Amygdala (tissue), 56 donors: ENCODE data around the gene TMEM208.
A peak's percentile ranks its signal among the peaks of the same experiment; 100 is the strongest.

Experiments used
- DNase-seq, 56 donors: peaks; one replicate each; lab custom pipeline; 2025; lab: John Stamatoyannopoulos, UW

TMEM208 gene

DNA sequence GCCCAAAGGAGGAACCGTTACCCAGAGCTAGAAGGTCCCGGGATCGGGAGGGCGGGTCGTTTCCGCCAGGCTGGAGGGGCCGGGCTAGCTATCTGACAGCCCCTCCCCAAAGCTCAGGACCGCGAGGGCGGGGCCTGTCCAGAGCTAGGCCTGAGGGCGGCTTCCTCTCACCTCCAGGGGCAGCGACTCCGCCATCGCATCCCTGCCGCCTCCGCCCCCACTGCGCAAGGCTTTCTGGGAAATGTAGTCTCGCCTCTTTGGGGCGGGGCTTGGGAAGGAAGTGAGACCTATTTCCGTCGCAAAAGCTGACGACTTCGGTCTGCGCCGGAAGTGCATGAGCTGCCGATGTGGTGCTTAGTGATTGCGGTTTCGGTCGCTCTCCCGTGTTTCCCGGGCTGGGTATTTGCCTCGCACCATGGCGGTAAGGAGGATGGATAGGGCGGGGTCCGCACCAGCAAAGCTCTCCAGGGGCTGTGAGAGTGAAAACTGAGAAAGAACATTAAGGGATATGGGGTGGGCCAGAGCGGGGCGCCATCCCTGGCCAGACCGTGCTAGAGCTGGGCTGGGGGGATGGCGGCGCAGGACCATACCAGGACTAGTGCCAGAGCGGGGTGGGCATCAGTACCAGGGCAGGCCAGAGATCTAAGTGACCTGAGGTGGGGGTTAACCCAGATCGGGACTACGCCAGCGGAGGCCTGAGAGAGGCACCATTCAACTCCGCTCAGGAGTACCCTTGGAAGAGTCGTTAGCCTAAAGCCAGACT, at the start of gene TMEM208:
TMEM208 (plus strand) TSS at position 327 of the 763 bp plus-strand sequence; CDS start at position 416, 89 bp downstream.
- DNase-seq = peak; percentile 76 to 98 (median 92)

DNA sequence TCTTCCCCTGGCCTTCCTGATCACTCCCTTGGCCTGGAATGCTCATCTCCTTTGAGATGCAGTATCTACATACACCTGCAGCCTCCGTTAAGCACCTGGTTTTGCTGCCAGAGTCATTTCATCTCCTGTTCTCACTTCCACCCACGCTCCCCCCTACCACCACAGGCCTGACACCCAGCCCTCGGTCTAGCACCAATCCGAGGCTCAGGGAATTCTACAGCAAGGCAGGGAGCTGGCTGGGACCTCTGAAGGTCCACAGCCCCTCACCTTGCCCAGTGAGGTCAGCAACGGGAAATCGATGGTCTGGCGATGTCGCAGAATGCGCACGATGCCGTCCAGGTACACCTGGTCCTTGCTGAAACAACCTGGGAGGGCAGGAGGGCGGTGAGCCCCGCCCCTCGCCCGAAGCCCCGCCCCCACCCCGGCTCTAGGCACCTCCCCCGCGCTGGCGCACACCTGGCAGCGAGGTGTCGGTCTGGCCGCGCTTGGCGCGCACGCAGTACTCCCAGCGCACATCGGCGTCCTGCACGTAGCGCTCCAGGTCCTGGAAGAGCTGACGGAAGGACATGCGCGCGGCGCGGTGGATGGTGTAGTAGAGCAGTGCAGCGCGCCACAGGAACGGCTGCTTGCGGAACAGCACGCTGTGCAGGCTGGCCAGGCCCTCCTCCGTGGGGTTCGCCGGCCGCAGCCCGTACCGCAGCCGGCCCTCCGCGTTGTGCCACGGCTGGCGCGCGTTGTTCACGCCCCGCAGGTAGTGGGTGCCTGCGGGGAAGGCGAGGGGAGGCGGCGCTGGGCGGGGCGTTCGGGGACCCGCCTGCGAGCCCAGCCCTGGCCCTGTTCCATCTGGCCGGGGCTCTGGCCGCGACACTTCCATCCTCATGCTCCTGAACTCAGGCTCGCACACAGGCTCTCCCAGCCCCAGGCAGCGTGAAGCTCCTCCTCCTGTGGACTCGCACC, 48.9 kb upstream of the TMEM208 start:
- DNase-seq = peak in 17 of 56 donors; percentile 14 to 56 (median 41)

DNA sequence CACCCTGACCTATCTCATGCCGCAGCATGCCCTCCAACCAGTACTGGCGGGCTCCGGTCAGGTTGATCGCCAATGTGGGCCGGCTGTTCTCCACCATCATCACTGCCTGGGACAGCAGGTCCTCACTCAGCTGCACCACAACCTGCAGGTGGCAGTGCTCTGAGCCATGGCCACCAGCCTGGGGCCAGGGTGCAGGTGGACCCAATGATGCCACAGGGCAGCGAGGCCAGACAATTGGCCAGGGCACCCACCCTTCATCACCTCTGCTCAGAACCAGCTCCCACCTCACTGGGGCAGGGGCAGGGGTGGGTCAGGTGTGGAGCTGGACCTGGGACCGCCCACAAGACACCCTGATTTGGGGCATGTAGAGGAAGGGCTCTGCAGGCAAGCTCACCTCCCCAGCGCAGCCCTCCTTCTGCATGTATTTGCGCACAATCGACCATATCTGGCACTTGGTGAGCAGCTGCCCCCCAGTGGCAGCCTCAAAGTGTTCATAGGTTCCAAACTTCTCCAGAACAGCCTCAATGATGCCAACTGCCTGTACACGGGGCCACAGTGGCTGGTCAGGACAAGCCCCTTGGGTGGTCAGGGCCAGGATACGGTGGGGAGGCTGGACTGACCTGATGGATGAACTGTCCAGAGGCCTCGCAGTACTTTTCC, 47.4 kb upstream of the TMEM208 start:
- no peak for DNase-seq

DNA sequence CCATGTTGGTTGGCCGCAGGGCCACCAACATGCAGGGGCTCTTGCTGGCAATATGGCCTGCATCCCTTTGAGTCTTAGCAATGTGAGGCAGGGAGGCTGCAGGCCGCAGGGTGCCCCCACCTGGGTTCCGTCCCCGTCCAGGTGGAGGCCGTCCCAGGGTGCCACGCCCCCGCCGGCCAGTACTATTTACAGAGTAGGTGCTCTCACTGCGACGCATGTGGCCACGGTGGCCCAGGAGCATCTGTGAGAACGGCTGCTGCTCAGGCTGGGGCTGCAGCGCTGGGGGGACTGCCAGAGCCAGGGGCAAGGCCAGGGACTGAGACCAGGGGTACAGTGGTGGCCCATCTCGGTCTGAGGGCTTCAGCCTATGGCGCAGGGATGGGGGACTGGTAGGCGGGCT, 46.8 kb upstream of the TMEM208 start:
- DNase-seq = no peak

DNA sequence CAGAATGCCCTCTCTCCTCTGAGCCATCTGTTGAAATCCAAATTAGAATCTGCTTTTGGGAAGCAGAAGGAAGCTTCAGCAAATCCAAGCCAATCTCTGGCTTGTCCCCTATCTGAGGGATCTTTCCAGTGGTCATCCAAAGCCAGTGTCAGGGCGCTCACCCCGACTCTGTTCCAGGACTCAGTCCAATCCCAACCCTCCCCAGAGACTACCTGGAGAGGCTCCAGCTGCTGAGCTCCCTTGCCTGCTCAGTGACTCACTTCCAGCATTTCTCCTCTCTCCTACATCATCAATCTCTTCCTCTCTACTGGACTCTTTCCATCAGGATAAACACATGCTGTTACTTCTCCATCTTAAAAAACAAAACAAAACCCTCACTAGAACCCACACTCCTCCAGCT, 45.6 kb upstream of the TMEM208 start:
- DNase-seq = peak in 1 of 56 donors; percentile 27

DNA sequence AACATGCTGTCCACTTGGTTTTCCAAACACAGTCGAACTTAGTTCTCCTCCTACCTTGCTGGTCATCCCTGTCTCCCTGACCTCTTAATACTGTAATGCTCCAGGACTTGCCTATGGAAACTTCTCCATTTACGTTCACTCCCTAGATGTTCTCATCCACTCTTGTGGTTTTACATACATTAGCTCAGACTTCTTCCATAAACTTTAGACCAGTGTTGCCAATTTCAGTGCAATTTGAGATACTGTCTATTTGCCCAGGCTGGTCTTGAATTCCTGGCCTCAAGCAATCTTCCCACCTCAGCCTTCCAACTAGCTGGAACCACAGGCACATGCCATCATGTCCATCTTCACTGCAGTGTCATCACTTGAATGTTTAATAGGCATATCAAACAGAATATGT, 44.6 kb upstream of the TMEM208 start:
- DNase-seq = no peak

DNA sequence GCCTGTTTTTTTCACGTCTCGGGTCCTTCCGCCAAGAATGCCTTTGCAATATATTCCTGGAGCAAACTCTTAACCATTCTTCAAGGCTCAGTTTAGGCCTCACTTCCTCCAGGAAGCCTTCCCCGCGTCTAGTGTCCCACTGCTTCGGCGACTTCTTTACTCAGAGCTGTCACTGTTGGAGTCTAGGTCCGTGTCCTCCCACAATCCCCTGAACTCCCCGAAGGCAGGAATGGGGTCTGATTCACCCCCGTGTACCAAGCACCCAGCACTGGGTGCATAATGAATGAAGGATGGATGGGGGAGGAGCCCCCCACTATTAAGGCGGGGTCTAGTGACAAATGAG, 43.7 kb upstream of the TMEM208 start:
- DNase-seq = no peak

DNA sequence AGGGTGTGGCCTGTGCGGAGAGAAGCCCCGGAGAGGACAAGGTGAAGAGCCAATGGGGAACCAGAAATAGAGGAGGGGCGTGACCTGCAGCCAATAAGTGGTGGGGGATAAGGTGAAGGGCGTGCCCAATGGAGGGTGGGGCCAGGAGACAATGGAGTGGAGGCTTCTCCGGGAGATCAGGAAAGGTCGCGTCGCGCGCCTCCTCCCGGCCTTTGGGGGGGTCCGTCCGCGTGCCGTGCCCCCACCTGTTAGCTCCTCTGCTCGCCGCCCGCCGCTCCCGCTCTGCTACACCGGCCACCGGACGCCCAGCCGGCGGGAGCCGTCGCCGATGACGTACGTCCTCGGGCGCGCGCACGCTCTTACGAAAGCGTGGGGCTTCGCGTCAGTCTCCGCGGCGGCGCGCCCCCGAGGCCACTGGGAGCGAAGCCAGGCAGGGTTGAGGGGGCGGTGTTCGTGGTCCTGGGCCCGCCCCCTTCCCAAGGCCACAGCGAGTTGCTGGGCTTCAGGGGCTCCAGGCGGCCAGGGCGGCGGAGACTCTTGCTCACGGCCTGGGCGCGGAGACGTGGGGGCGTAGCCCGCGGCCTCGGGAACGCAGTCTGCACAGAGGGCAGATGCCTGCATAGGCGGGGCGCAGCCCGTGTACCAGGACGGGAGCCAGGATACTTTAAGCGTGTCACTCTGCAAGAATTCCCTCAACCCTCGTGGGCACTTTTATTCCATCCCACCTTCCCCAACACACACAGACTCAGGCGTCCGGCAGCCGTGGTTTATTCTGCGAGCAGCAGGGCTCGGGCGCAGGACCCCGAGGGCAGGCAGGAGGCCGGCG, 43.1 kb upstream of the TMEM208 start, which contains the start of gene MATCAP1:
MATCAP1 (minus strand) TSS at position 337 of the 826 bp plus-strand sequence. CDS start 3,353 bp downstream, outside the sequence.
- peak in 55 of 56 donors; percentile 78 to 98 (median 93) for DNase-seq

DNA sequence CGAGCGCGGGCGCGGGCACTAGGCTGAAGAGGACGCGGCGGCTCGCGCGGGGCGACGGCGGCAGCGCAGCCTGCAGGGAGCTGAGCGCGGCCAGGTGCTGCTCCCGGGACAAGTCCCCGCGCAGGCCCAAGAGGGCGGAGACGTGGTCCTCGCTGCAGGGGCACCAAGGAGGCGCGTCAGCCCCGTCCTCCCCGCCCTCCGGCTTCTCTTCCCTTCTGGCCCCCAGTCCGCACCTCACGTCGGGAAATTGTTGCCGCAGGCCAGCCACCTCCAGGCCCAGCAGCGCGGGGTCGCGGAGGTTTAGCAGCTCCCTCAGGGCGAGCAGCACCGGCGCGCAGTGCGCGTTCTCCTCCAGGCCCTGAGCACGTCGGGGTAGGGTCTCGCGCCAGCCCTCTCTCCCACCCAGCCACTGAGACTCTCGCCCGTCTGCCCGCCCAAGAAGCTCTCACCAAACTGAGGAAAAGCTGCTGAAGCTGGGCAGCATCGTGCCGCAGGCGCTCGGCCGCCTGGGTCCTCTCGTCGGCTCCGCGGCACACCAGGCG, 42.4 kb upstream of the TMEM208 start:
- DNase-seq = peak in 1 of 56 donors; percentile 52

DNA sequence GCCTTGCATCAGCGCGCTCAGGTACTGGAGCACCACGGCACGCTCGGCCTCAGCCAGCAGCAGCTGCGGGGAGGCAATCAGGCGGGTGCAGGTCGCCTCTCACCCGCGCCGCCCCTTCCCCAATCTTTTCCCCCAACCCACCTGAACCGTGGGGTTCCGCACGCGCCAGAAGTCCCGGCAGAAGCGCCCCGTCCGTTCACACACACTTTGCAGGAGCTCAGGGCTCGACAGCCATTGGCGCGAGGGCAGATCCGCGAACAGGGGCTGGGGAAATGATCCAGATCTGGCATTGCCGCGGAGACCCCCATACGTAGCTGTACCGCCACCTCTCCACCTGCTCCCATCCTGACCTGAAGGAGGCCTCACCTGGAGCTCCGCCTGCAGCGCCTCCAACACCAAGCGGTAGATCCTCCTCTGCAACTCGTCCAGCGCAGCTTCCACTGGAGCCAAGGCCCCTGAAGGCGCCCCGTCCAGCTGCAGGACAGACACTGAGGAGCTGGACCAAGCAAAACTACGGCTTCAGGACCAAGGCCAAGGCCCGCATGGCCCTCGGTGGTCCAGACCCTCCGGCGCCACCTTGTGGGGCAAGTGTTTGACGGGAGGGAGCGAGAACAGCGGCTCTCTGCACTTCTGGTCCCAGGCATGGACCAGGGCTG, 41.8 kb upstream of the TMEM208 start:
- DNase-seq = peak in 53 of 56 donors; percentile 11 to 89 (median 66)

DNA sequence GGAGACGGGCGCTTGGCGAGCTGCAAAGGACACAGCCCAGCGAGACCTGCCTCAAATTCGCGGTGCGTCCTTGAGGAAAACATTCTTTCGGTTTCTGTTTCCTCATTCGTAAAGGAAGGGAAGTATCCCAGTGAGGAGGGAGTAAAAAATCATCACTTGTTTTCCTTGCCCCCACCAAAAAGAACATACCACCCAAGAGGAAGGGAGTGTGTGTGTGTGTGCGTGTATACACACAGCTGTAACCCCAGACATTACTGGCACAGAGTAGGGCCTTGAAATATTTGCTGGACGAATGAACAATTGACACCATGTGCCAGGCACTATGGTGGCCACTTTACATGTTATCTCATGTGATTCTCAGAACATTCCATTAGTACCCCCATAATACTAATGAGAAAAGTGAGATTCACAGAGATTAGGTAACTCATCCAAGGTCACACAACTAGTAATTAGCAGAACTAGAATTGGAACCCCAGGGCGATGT, 41.2 kb upstream of the TMEM208 start:
- no peak for DNase-seq

DNA sequence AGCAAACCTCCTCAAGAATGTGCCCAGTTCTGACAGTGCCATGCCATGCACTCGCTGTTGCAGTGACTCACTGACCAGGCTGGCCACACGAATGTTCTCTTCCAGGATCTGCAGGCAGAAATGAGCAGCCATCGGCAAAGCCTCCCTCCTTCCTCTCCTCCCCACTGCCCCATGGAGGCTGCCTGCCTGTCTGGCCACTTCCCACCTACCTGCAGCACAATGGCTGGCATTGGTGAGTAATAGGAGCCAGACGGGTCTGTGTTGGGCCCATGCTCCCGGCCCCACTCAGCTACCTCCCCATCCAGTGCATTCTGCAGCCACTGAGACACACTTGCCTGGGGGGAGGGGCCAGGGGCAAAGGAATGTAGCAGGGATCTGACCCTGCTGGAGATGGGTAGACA, 40.4 kb upstream of the TMEM208 start:
- DNase-seq = no peak

DNA sequence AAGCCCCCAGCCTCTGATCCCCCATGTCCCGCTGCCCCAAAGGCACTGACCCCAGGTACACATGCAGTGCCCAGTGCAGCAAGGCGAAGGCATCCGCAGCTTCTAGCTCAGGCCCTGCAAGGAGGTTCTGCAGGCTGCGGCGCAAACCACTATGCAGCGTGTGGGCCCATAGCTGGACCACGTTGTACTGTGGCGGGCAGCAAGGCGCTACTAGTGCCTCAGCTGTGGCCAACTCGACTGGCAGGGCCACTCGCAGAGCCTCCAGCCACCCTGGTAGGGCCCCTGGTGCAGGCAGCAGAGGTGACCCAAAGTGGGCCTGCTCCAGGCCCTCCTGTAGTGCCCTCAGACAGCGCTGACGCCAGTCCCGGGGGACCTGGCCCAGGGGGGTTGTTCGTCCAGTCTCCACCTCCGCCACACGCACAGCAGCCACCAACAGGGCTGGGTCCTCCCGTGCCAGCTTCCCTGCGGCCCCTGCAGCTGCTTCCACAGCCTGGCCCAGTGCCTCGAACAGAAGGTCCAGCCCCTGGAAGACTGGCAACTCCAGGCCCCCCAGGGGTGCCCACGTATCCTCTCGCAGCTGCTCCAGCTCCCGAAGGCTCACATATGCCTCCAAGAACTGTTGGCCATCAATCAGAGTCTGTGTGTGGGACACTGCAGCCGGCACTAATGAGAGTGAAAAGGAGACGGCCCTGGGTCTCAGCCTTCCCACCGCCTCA, 39.6 kb upstream of the TMEM208 start:
- DNase-seq = no peak

DNA sequence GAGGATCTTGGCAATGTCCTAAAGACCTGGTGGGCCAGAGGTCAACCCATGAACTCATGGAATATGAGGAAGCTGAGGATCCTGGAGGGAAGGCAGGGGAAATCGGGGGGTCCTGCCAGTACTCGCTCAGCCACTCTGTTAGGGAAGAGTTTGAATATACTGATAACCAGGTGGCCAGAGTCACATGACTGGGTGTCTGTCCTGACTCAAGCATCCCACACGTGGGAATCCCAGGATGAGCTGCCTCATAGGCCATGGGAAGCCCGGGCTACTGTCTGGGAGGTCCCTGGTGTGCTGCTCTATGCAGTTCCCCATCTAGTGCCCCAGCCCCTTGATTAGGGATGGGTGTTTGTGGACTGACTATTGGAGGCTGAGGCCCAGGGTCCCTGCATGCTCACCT, 38.6 kb upstream of the TMEM208 start:
- no peak for DNase-seq

DNA sequence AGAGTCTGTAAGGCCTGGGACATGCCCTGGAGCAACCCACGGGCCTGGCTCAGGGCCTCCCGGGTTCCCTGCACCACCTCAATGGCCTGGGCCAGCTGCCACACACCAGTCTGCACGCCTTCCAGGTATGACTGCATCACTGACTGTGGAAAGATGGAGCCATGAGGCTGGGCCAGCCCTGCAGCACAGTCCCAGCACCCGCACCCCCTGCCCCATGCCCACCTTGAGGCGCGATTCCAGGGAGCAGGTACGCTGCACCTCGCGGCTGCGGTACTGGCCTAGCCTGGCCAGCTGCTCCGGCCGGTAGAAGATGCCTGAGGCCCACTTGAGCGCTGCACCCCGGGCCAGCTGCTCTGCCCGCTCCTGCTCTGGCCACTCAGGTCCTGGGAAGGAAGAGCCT, 38.1 kb upstream of the TMEM208 start:
- DNase-seq = no peak

DNA sequence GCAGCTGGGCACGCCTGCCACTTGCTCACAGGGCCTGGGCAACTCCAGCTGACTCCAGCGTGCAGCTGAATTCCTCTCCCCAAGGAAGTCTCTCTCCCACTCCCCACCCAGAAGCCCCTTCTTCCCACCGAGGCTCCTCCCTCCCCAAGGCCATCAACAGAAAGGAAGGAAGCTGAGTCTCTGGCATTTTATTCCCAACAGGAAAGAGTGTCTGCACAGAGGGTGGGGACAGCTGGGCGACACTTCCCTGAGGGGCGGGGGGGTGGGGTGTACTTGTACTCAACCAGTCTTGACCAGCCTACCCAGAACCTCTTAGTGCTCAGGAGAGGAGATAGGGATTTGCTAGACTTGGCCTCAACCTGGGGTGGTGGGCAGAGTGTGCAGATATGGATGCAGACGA, 36.9 kb upstream of the TMEM208 start, which contains the start of gene EXOC3L1:
EXOC3L1 (minus strand) TSS at position 96 of the 400 bp plus-strand sequence. CDS start 460 bp downstream, outside the sequence.
- no peak for DNase-seq

DNA sequence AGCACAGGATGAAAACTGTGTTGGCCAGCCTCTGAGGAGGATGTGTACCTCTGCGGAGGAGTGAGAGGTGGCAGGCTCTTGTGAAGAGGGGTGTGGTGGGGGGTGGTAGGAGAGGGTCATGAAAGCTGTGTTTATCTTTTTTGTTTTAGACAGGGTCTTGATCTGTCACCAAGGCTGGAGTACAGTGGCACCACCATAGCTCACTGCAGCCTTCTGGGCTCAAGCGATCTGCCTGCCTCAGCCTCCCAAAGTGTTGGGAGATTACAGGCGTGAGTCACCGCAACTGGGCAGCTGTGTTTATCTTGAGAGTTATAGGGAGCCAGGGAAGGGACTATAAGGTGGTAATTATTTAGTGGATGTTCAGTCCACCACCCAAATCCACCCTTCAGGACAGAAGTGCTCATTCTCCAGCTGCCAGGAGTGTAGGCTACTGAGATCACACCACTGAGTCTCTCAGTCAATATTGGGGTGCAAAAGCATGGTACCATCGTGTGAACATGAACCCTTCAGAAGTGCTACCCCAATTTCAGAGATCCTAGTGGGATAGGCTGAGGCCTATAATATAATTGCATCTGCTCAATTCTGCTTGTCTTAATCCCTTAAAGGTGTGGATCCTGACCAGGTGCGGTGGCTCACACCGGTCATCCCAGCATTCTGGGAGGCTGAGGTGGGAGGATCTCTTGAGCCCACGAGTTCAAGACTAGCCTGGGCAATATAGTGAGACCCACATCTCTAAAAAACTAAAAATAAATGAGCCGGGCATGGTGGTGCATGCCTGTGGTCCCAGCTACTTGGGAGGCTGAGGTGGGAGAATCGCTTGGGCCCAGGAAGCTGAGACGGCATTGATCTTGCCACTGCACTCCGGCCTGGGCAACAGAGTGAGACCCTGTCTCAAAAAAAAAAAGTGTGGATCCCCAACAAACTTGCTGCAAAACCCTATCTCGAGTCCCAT, 36.2 kb upstream of the TMEM208 start:
- DNase-seq = no peak
